NOMO-1 treated with dmso at 0.1 percent for 144 hours (cell line): Measurements from ENCODE around the gene ABTB1.
"Not testable (repeated sequence)": the region's sequence is repeated elsewhere in the genome, so short reads cannot be mapped to it uniquely, and the experiment has no call there.

ENCODE experiments used
- DNase-seq: peaks from one replicate; lab custom pipeline; 2025; ENCODE audit not compliant: unreplicated experiment; lab: John Stamatoyannopoulos, UW

The ABTB1 gene

GRCh38 chr3:127702151-127702578 is 29.4 kb downstream of the ABTB1 start:
- no peak for DNase-seq

- DNase-seq, result not testable (repeated sequence)
Observed at GRCh38 chr3:127704840-127705239, 32.1 kb downstream of the ABTB1 start.

- no peak for DNase-seq
Observed at GRCh38 chr3:127706312-127706711, 33.6 kb downstream of the ABTB1 start.

- no peak for DNase-seq
Observed at GRCh38 chr3:127706785-127707351, 34.1 kb downstream of the ABTB1 start.

- DNase-seq, result no peak
Observed at GRCh38 chr3:127707851-127708411, 35.2 kb downstream of the ABTB1 start.

- no peak for DNase-seq
Observed at GRCh38 chr3:127708837-127709236, 36.1 kb downstream of the ABTB1 start.

GRCh38 chr3:127709320-127710060 is 36.7 kb downstream of the ABTB1 start:
- DNase-seq, result no peak

- DNase-seq, result no peak
Observed at GRCh38 chr3:127710155-127710941, 37.6 kb downstream of the ABTB1 start.

- DNase-seq, result no peak
Observed at GRCh38 chr3:127711021-127711695, 38.4 kb downstream of the ABTB1 start.

GRCh38 chr3:127711896-127712295 is 39.1 kb downstream of the ABTB1 start:
- DNase-seq, result no peak

GRCh38 chr3:127712461-127712860 is 39.7 kb downstream of the ABTB1 start:
- DNase-seq, result no peak

- DNase-seq, result no peak
Observed at GRCh38 chr3:127712881-127713771, 40.4 kb downstream of the ABTB1 start.

- no peak for DNase-seq
Observed at GRCh38 chr3:127714125-127714571, 41.4 kb downstream of the ABTB1 start.

GRCh38 chr3:127714866-127715265 is 42.1 kb downstream of the ABTB1 start:
- no peak for DNase-seq

GRCh38 chr3:127715532-127715931 is 42.8 kb downstream of the ABTB1 start:
- DNase-seq, result no peak

GRCh38 chr3:127716384-127716783 is 43.6 kb downstream of the ABTB1 start:
- DNase-seq, result no peak

- no peak for DNase-seq
Observed at GRCh38 chr3:127717357-127718244, 44.8 kb downstream of the ABTB1 start.

GRCh38 chr3:127718245-127718915 is 45.6 kb downstream of the ABTB1 start:
- no peak for DNase-seq

GRCh38 chr3:127718916-127719290 is 46.2 kb downstream of the ABTB1 start:
- DNase-seq, result no peak
